HG02973 (cell line): ENCODE results near the gene LARGE1.
A peak's percentile ranks its signal among the peaks of the same experiment; 100 is the strongest.
"Not testable (repeated sequence)": the region's sequence is repeated elsewhere in the genome, so short reads cannot be mapped to it uniquely, and the experiment has no call there.

ENCODE experiments used
- ATAC-seq: cut with Tn5 transposase; IDR thresholded peaks from one replicate; pipeline ENCODE4 v1.9.1; 2021; ENCODE audit warnings: moderate library complexity; ENCODE audit not compliant: unreplicated experiment

The LARGE1 gene

DNA sequence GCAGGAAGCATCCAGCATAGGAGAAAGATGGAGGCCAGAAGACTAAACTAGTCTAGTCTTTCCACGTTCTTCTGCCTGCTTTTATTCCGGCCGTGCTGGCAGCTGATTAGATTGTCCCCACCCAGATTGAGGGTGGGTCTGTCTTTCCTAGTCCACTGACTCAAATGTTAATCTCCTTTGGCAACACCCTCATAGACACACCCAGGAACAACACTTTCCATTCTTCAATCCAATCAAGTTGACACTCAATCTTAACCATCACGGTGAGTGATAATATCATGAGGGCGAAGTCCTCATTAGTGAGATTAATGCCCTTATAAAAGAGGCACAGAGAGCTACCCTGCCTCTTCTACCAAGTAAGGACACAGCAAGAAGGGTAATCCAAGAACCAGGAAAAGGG lies 424.2 kb downstream of the LARGE1 start:
- ATAC-seq = no peak

DNA sequence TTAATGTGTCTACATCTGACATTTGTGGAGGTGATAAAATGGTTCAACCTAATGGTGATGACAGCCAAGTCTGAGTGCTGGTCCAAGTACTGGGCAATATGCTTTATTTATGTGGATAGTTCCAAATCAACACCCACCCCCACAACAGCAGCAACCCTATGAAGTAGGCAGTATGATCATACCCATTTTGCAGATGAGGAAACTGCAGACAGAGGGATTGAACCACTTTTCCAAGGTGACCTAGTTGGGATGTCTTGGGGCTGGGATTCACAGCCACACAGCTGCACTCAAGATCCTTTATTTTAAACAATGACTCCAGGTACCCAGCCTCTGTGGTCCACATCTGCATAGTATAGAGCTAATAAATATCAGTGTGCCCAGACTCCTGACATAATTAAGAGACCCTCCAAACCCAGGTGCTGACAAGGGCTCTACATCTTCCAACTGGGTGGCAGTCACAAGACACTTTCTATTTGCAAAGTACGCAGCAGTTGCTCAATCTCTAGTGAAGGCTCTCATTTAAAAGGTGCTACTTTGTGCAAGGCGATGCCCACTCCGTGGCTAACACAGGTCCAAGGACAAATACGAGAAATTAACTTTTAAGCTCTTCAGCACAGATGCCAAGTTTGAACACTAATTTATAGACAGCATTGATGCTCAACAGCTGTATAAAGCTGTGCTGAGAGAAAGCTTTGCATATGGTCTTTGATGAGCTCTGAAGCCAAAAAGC lies 426.6 kb downstream of the LARGE1 start:
- ATAC-seq = no peak

DNA sequence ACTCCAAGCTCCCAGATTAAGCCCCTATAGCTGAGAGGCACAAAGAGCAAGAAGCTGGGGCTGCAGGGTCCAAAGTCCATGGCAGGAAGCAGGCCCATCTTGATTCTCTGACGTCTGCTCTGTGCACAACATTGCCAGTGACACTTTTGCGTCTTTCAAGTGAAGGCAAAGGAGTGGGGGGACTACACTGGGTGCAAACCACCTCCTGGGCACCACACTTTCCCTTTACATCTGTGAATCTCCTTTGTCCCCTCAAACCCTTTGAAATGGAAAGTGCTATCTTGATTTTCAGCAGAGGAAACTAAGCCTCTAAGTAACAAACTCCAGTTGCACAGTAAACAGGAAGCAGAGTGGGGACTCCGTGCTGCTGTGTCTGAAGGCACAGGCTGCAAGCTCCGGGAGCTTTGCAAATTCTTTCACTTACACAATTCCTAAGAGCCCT lies 428.0 kb downstream of the LARGE1 start:
- no peak for ATAC-seq

DNA sequence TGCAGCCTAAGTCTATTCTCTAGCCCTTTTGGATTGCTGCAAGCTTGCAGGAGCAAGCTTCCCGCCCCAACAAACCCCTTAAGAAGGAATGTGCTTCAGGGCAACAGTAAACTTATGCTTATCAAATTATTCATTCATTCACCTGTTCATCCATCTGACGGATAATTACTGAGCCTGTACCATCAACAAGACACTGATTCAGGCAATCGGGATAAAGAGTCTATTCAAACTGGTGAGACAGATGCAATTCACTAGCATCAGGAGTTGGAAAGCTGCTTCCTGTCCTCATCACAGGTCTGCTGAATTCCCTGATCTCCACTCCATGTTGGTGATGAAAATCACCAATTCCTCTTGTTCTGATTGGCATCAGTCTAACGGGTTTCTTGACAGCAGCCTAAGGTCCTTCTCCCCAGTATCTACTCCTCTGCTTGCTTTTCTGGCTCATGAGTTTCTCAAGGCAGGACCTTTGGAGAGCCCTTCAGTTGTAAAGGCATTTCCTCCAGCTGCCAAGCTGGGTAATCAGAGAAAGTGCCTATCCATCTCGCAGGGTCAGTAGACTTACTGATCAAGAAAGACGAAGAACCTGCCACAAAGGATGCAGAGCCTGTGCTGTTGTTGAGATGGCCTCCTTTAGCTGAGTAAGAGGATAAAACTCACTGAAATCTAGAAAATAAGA lies 433.1 kb downstream of the LARGE1 start:
- no peak for ATAC-seq

DNA sequence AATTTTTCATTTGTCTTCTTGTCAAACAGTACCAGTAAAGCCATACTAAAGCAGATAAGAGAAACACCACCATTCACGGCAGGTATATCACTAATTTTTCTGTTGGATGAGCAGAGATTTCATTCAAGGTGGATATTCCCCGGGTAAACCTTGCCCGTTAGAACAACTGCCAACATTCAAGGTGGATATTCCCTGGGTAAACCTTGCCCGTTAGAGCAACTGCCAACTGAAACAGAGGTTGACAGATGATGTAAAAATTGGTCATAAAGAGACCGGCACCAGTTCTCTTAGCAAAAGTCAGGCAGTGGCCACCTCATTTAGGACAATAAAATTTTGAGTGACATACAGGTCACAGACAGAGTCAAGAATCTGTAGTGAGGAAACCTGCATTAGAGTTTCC lies 438.7 kb downstream of the LARGE1 start:
- no peak for ATAC-seq

DNA sequence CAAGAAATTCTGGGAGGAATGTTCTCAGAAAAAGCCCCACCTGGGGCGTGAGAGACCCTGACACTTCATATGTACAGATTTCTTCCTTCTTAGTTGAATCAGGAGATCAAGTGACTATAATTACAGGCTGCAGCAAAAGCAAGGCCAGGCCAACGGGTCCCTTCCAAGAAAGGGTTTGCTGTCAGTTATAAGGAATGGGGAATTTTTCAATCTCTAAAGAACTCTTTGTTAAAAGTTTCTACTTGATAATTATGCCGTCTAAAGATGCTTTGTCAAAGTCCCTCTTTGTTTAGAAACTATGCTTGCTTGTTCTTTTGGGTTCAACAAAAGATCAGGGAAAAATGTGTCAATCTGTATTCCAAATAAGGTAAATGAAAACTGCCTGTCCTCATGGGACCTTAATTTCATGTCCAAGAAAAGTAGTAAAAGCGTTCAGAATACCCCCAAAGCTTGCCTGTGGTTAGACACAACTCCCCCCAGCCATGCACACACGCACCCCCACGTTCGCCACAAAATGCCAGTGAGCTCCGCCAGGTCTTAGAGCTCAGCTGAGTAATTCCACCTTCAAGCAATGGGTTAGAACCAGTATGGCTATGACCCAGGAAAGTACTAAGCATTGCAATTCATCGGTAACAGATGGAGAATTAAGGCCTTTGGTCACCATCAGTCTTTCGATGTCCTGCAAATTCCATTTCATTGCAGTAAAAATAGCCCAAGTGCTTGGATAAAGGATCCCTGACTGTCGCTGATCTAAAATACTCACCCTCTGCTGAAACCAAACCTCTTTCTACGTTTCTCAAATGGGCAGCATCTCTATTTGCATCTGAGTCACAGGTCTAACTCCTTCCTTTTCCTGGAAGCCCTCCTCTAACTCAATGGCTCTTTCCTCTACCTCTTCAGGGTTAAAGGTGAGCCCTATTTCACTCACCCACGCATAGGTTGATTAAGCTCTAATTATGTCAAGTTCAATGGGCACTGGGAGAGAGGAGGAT lies 442.9 kb downstream of the LARGE1 start:
- no peak for ATAC-seq

DNA sequence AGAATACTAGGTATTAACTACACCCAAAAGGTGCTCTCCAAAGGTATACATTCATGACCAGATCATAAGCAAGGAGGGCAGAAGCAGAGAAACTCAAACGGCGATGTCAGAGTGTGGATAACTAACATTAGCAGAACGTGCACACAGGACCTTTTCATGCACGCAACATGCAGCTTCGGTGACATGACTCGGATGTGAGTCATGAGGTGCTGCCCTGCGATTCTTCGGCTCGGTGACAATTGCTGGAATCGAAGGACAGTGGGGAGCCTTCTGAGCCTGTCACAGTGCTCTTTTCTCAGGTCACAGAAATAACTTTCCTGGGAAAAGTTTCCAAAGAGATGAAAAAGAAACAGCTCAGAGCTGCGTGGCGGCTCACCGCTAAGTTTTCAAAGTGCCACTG lies 443.6 kb downstream of the LARGE1 start:
- ATAC-seq = no peak

DNA sequence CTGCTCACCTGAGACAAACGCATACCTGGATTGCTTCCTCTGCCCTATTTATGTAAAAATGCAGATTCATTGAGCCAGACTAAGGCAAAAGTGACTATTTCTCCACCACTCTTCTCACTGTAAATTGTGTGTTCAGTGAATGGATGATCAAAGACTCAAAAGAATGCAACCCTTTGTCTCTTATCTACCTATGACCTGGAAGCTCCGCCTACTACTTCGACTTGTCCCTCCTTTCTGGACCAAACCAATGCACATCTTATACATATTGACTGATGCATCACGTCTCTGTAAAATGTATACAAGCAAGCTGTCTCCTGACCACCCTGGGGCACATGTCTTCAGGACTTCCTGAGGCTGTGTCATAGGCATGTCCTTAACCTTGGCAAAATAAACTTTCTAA lies 444.1 kb downstream of the LARGE1 start:
- no peak for ATAC-seq

DNA sequence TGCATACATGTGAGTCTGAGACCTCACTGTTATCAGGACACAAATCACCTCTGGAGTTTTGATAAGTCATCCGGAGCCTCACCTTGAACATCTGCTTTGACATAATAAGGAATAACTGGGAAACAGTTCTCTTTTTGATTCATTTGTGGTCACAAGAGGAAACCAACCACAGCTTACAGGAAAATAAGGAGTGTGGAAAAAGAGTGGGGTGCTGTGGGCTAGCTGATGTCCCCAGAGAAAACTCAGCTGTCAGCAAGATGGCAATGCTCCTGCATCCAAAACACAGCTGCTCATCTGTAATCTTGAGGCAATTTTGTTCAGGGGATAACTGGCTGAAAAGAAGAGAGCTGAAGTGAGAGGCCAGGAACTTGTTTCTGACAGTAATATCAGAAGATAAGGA lies 445.7 kb downstream of the LARGE1 start:
- ATAC-seq = no peak

DNA sequence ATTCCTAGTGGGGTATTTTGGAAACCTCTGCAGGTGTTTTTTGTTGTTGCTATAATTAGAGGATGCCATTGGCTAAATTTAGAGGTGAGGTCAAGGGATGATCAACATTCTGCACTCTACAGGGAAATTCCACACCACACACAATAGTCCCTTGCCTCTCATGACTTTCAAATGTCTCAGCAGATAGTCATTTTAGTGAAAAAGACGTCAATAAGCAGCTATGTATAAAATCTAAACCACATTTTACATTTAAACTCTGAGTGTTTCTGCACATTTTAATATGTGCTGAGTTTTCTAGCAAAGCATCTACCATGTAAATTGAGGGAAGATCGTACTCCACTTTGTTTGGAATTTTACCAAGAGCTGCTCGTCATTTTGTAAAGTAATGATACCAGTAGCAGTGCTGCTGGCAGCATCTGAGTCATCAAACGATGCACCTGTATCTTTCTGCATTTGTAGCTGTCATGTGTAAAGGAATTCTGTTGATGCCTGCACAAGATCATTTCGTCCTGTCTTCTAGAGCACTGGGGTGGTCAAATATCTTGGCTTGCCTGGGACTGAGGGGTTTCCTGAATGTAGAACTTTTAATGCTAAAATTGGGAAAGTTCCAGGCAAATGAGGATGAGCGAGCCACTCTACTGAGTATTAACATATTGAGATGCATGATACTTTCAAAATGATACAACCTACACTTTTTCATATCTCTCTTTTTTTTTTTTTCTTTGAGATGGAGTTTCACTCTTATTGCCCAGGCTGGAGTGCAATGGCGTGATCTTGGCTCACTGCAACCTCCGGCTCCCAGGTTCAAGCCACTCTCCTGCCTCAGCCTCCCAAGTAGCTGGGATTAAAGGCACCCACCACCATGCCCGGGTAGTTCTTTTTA lies 447.6 kb downstream of the LARGE1 start:
- peak; percentile 45 for ATAC-seq

DNA sequence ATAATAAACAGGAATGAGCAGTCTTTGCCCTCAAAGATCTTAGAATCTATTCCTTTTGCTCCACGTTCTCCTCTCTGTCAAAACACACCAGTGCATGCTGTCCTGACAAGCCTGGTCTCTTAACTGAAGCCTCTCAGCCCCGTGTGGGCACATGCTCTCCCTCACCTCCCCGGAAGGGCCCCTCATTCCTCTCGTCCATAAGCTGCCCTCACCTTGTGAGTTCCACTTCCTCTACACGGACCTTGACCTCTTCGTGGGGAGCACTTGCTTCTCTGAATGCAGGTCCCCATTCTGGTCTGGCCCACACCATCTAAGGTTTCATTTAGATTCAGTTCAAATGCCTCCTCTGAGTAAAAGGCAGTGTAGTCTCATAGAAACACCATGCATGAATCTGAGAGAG lies 449.8 kb downstream of the LARGE1 start:
- ATAC-seq = no peak

DNA sequence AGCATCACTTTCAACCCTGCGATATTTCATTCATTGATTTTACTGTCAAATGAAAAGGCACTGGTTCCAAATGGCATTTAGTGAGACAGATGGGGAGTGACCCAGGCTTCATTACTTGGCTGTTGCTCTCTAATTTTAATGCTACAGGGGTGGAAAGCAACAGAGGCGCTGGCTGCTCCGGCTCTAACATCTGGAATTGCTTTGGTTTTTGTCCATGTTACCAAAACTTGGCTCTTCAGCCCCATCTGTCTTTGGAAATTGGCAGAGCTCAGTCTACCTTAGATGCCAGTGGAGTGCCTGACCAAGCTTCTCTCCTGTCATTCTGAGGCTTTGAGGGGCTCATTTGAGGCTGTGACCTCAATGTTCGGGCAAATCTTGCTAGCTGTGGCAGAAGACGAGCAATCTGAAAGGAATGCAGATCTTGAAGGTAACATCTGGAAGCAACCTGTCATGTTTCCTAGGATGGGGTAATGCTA lies 452.6 kb downstream of the LARGE1 start:
- no peak for ATAC-seq

DNA sequence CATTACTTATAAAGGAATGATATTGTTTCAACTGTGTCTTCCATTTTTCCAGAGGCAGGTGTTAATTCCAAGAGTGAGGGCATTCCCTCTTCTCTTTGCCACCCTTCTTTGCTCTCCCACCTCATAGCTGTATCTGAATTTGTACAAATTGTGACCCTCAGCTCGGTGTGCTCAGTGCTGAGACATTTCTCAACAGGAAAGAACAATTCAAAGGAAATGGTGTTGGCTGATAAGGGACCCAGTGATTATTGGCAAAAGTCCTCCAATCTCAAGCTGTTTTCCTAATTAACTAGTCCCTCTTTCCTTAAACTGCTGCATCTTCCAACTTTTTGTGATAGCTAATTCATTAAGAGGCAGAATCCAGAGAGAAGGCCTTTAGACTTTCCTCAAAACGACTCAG lies 453.2 kb downstream of the LARGE1 start:
- no peak for ATAC-seq

DNA sequence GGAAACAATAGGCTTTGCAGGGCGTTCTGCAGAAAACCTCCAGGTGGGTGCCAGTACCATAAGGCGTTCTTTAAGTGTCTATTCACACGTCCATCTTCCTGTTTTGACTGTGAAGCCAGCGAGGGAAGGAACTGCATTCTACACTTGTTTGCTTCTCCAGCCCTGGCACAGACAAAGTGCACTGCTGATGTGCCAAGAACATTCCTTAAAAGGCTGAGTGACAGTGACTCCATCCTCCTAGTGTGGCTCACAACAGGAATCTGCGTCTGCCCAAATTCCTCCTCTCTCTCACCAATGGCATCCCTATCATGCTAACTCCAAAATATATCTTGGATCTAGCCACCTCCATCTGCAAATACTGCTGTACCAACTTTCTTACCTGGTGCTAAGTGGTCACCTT lies 454.7 kb downstream of the LARGE1 start:
- no peak for ATAC-seq

DNA sequence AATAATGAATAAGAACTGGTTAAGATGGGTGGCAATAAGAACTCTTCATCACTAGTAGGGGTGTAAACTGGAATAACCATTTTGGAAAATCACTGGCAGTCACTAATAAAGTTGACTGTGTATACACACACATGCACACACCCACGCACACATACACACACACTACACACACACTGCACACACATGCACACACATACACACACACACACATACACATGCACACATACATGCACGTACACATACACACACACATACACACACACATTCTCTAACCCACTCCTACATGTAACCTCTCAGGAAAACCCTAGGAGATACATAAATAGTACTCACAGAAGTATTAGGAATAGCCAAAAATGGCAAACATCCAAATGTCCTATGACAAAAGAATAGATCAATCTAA lies 455.6 kb downstream of the LARGE1 start:
- ATAC-seq = no peak

DNA sequence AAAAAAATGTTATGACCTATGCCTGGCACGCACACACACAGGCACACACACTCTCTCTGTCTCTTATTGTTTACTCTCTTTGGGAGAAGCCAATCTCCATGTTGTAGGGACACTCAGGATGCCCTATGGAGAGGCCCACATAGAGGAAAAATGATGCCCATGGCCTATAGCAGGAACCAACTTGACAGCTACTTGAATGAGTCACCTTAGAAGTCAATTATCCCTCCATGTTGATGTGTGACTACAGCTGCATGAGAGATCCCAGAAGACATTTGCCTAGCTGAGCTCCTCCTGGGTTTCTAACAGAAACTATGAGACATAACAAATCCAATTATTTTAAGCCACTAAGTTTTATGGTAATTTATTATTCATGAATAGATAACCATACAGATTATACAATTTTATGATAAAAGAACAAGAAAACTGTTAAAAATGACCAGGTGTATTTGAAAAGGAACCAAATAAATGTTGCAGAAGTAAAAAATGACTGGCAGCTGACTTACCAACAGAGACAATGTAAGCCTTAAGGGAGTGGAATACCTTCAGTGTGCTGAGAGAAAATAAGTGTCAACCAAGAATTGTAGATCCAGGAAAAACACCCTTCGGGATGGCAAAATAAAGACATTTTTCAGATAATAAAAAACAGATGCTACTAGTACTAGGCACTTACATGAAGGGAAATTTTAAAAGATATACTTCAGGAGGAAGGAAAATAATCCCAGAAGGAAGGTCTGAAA lies 458.4 kb downstream of the LARGE1 start:
- ATAC-seq = no peak

DNA sequence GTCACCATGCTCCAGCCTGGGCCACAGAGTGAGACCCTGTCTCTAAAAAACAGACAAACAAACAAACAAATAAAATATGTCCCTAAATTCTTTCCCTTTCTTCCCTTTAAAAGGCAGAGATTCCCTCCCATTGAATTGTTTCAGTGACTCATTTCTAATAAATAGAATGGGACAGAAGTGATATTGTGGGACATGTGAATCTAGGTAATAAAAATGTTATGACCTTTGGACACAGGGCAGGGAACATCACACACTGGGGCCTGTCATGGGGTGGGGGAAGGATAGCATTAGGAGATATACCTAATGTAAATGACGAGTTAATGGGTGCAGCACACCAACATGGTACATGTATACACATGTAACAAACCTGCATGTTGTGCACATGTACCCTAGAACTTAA lies 459.0 kb downstream of the LARGE1 start:
- ATAC-seq = not testable (repeated sequence)

DNA sequence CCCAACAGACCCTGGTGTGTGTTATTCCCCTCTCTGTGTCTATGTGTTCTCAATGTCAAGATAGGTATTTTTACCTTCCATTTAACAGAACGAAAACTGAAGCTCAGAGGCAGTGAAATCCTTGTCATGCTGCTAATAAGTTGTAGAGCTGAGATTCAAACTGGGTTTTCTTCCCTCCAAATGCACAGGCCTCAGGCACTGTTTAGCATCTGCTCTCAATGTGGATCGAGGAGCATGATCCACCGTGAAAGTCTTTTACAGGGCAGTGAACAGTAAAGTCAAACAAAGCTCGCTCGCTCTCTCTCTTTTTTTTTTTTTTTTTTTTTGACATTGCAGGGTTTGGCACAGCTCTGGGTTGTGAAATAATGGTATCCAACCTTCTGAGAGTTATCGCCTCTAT lies 461.1 kb downstream of the LARGE1 start:
- no peak for ATAC-seq

DNA sequence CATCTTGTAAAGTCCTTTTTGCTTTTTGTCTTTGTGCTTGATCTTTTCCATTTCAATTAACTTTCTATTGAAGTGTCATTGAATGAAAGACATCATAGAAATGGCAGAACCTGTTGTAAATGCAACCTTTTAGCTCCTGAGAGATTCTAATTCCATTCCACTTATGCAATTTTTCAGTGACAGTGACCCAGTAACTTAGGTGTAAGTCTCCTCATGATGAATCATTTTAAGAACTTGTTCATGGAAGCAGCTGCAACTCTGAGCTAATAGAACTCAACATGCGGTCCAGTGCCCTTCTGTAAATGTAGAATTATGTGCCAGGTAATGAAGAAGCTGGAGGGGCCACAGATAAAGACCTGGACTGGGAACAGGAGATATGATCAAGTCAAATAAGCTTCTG lies 463.8 kb downstream of the LARGE1 start:
- no peak for ATAC-seq

DNA sequence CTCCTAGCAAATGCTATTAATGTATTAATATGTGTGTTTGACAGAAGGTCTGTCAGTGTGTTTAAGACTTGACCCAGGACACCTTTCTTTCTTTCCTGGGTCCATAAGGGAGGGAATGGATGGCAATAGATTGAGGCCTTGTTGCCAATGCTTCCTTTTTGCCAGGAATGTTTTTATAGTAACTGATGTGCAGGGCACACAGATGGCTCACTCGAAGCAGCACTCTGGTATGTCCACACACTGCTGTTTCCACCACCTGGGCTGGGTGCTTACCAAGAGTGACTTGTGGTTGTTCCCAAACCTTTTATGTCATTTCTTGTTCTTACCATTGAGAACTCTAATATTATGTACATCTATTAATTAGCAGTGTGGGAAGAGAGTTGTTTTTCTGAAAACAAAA lies 465.2 kb downstream of the LARGE1 start:
- no peak for ATAC-seq
